HFF-Myc (cell line): ENCODE data around the gene PTN.
"Not testable (repeated sequence)": the region's sequence is repeated elsewhere in the genome, so short reads cannot be mapped to it uniquely, and the experiment has no call there.

Experiments used
- DNase-seq: peaks from one replicate; pipeline ENCODE4 v3.0.0-alpha.2; 2011; ENCODE audit warnings: low read depth; ENCODE audit errors: extremely low read depth
- H3K4me3 ChIP-seq: replicated peaks from 2 replicates; pipeline ENCODE4 v1.5.1; 2011; ENCODE audit warnings: low read depth, mild to moderate bottlenecking, control low read depth, low read length
- TF ChIP-seq, protein P1 (sequence below): IDR thresholded peaks from 2 replicates; pipeline ENCODE4 v1.5.1; 2012; ENCODE audit warnings: mild to moderate bottlenecking, low read depth, low read length, control low read depth; ENCODE audit errors: missing control alignments

PTN gene

DNA sequence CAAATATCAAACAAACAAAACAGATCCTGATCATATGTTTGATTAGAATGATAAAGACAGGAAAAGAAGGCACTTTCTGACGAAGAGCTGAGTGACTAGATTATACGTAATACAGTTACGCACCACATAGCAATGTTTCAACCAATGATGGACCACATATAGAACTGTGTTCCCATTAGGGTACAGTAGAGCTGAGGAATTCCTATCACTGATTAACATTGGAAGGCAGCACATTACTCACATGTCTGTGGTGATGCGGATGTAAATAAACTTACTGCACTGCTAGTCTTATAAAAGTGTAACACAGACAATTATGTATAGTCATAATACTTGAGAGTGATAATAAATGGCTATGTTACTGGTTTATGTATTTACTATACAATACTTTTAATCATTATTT lies 98.3 kb downstream of the PTN start:
- TF ChIP-seq, protein P1, sequence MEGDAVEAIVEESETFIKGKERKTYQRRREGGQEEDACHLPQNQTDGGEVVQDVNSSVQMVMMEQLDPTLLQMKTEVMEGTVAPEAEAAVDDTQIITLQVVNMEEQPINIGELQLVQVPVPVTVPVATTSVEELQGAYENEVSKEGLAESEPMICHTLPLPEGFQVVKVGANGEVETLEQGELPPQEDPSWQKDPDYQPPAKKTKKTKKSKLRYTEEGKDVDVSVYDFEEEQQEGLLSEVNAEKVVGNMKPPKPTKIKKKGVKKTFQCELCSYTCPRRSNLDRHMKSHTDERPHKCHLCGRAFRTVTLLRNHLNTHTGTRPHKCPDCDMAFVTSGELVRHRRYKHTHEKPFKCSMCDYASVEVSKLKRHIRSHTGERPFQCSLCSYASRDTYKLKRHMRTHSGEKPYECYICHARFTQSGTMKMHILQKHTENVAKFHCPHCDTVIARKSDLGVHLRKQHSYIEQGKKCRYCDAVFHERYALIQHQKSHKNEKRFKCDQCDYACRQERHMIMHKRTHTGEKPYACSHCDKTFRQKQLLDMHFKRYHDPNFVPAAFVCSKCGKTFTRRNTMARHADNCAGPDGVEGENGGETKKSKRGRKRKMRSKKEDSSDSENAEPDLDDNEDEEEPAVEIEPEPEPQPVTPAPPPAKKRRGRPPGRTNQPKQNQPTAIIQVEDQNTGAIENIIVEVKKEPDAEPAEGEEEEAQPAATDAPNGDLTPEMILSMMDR: no peak
- no peak overlapping the region for H3K4me3 ChIP-seq
- DNase-seq: no peak

DNA sequence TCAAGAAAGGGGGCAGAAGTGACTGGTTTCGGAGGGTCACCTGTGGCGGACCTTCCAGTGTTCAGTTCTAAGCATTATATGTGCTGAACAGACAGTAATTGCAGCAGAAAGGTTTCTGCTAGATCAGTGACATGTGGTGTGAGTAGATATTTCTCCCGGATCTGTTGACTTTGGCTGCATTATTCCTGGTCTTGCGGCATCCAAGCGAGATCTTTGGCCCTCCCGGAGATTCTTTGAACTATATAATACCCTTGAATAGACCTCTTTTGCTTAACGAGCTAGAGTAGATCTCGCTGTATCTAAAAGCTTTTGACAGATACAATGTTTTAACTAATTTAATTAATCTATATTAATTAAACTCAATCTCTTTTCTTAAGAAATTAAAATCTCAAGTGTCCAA lies 99.8 kb downstream of the PTN start:
- H3K4me3 ChIP-seq: no peak overlapping the region
- no peak for DNase-seq
- TF ChIP-seq, protein P1: no peak

DNA sequence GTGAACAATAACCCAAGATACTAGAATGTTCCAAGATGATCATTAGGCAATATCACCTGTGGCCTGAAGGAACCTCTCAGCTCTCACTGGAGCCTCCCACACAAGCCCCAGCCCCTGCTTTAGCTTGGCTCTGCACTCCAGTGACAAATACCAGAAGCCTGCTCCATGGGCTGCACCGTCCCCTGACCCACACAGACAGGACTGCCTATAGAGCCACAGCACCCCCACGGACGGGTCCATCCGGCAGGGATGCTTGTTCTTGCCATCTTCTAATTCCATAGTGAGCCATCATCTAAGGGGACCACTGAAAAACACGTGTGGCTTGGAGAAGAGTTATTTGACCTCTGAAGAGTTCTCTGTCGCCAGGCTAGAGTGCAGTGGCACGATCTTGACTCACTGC lies 100.9 kb downstream of the PTN start:
- no peak for DNase-seq
- TF ChIP-seq, protein P1: no peak
- H3K4me3 ChIP-seq: no peak overlapping the region

DNA sequence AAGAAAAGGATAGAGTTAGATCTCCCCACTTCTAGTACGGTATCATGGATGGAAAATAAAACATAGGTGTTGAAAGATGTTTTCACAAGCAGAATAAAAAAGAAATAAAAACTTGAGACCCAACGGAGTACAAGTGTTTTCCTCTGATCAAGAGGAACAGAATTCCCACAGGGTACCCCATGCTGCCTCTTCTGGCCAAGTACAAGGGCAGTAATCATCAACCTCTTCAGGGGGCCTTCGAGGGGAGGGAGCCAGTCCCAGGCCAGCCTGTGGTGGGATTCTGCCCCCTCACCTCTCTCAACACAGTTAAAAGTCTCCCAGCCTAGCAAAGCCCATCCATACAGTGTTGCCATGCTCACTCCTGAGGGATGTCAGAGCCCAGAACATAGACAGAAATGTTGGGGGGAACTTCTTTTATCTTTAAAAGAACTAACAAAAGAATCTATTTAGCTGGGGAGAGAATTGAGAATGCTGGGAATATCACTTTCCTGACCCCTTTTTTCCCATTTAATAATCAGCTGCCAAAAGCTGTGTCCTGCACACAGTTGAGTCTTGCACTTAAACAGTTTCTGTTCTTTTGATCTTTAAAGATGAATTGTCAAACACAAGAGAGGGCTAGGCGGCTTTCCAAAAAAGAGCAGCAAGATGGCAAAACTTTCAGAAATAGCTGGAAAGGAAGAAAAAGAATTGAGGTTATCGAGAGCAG lies 101.7 kb downstream of the PTN start:
- no peak for DNase-seq
- H3K4me3 ChIP-seq: no peak overlapping the region
- TF ChIP-seq, protein P1: no peak

DNA sequence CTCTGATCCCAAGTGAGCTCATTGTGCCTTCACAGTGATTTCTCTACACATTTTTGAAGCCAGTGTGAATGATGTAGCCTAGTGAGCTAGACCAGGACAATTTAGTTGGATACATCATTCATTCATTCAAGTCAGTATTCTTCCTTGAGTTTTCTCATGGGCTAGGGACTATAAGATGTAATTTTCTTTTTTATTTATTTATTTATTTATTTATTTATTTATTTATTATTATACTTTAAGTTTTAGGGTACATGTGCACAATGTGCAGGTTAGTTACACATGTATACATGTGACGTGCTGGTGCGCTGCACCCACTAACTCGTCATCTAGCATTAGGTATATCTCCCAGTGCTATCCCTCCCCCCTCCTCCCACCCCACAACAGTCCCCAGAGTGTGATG lies 104.3 kb downstream of the PTN start:
- H3K4me3 ChIP-seq, DNase-seq: not testable (repeated sequence)

DNA sequence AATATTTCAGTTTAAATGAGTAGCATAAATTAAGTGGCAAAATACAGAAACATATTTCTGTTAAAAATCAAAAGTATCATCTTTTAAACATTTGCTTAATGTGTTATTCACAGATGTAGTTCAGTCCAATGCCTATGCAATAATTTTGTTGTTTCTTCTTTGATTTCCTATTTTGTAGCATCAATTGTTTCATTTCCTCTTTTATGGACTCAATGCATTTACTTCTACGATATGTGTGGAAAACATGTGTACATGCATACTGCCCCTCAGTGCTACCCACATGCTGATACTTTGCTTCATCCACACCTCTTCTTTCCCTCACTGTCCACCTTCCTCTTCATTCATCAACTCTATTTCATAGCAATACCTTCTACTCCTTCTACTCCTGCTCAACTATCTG lies 108.1 kb downstream of the PTN start:
- TF ChIP-seq, protein P1: no peak
- H3K4me3 ChIP-seq: no peak overlapping the region
- no peak for DNase-seq

DNA sequence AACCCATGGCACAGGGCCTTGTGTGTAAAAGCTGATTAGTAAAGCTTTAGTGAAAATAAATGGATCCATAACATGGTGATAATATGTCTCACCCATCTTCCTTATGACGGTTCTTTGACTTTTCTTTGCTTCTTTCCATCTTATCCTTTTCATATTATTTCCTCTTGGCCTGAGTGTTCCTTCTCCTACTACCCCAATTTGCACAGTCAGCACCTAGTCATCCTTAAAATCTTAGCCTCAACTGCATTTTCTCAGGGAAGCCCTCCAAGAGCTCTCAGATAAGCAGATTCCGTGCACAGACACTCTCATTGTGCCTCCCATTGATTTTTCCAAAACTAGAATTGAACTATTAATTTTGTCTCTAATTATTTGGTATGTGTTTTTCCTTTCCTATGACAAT lies 112.4 kb downstream of the PTN start:
- no peak for DNase-seq
- TF ChIP-seq, protein P1: no peak

More for the DNA sequence above, 112.4 kb downstream of the PTN start:
- no peak overlapping the region for H3K4me3 ChIP-seq
